ENCODE data around the gene DPYSL5.

DPYSL5 gene

GRCh38 chr2:26934335-26934724, 86.4 kb downstream of the DPYSL5 start:
- FAIRE-seq: no peak

GRCh38 chr2:26934985-26935384, 87.1 kb downstream of the DPYSL5 start:
- no peak for FAIRE-seq

GRCh38 chr2:26936855-26937254, 88.9 kb downstream of the DPYSL5 start:
- FAIRE-seq: no peak

GRCh38 chr2:26938399-26939118, 90.6 kb downstream of the DPYSL5 start:
- no peak for FAIRE-seq

- FAIRE-seq: no peak
Observed at GRCh38 chr2:26940001-26940400, 92.1 kb downstream of the DPYSL5 start.

GRCh38 chr2:26941486-26941885, 93.6 kb downstream of the DPYSL5 start:
- no peak for FAIRE-seq

- peak; percentile 89 for FAIRE-seq
Observed at GRCh38 chr2:26942543-26943295, 94.8 kb downstream of the DPYSL5 start.

- FAIRE-seq: no peak
Observed at GRCh38 chr2:26945991-26946750, 98.2 kb downstream of the DPYSL5 start.

GRCh38 chr2:26946841-26947784, 99.2 kb downstream of the DPYSL5 start:
- FAIRE-seq: no peak

GRCh38 chr2:26948800-26949199, 100.9 kb downstream of the DPYSL5 start:
- no peak for FAIRE-seq

- FAIRE-seq: no peak
Observed at GRCh38 chr2:26950246-26950645, 102.3 kb downstream of the DPYSL5 start.

GRCh38 chr2:26951236-26951635, 103.3 kb downstream of the DPYSL5 start:
- no peak for FAIRE-seq

GRCh38 chr2:26952374-26952773, 104.4 kb downstream of the DPYSL5 start:
- no peak for FAIRE-seq

- FAIRE-seq: no peak
Observed at GRCh38 chr2:26954135-26954534, 106.2 kb downstream of the DPYSL5 start.

- no peak for FAIRE-seq
Observed at GRCh38 chr2:26957041-26957440, 109.1 kb downstream of the DPYSL5 start.

GRCh38 chr2:26957534-26957933, 109.6 kb downstream of the DPYSL5 start:
- FAIRE-seq: no peak

- FAIRE-seq: no peak
Observed at GRCh38 chr2:26959331-26959730, 111.4 kb downstream of the DPYSL5 start.

GRCh38 chr2:26964446-26965130, 116.7 kb downstream of the DPYSL5 start:
- no peak for FAIRE-seq

GRCh38 chr2:26968001-26968400, 120.1 kb downstream of the DPYSL5 start:
- no peak for FAIRE-seq

GRCh38 chr2:26969077-26969844, 121.3 kb downstream of the DPYSL5 start:
- FAIRE-seq: no peak
